Central memory CD8-positive, alpha-beta T cell (primary cell): ENCODE results near the gene FANCC.

Experiments used
- ATAC-seq: fragments of 150-1000 bp; cut with Tn5 transposase; replicated peaks from 2 replicates; pipeline ENCODE4 v1.10.0; 2022; ENCODE audit warnings: mild to moderate bottlenecking, moderate FRiP score, moderate number of reproducible peaks; ENCODE audit not compliant: poor library complexity, severe bottlenecking; ENCODE audit errors: extremely low read depth
- DNase-seq, 2 donors: peaks; one replicate each; pipeline ENCODE4 v3.0.0; 2021; ENCODE audit warnings: low spot score in 2 of 2
- H3K27ac Mint-ChIP-seq: one replicate; pipeline ENCODE4 v1.8.0; 2022; ENCODE audit warnings: low read depth, mild to moderate bottlenecking, moderate library complexity, mixed read lengths
- H3K27me3 Mint-ChIP-seq: one replicate; pipeline ENCODE4 v1.8.0; 2022; ENCODE audit warnings: mixed read lengths
- H3K36me3 Mint-ChIP-seq: one replicate; pipeline ENCODE4 v1.8.0; 2022; ENCODE audit warnings: mild to moderate bottlenecking, moderate library complexity, mixed read lengths; ENCODE audit not compliant: insufficient read depth
- H3K4me1 Mint-ChIP-seq: one replicate; pipeline ENCODE4 v1.8.0; 2022; ENCODE audit warnings: mixed read lengths
- H3K4me3 Mint-ChIP-seq: one replicate; pipeline ENCODE4 v1.8.0; 2022; ENCODE audit warnings: mild to moderate bottlenecking, moderate library complexity, mixed read lengths
- H3K9me3 Mint-ChIP-seq: one replicate; pipeline ENCODE4 v1.8.0; 2022; ENCODE audit warnings: mixed read lengths

The FANCC gene

DNA sequence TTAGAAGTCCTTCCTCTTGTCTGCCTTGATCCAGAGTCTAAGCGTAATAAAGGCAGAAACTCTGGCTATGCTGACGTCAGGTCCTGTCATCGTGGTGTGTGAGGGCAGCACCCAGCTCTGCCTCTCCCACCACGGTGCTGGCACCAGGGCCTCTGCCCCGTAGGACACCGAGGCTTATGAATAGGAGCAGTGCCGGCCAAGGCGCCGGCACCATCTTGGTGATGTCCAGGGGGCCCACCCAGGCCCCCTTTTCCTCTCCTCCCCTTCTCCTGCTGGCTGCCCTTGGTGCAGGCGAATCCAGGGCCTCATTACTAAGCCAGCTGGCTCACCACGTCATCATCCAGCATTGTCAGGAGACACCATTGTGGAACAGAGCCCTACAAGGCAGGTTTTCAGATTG lies 252.3 kb downstream of the FANCC start:
- Mint-ChIP-seq H3K27me3 (no peaks in the 10 kb centered on the region), H3K27ac (no peak overlapping the region), H3K4me1 (no peaks in the 10 kb centered on the region), H3K4me3 (no peak overlapping the region), H3K9me3 (no peaks in the 10 kb centered on the region), H3K36me3 (peaks cover 1% of the 10 kb centered on the region)
- ATAC-seq (no peak), DNase-seq (no peak)

DNA sequence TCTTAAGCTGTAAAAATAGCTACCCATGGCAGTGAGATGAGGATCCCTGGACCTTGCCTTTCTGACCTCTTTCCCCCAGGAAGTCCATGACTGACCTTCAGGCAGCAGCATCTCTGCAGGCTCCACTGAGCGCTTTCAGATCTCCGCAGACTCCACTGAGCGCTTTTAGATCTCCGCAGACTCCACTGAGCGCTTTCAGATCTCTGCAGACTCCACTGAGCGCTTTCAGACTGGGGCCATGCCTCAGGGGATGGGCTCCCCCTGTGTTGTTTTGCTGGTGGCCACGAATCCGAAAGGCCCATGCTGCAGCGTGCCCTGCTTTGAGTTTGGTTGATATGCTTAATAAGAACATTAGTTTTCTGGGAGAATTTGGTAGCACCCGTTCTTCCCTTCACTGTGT lies 254.2 kb downstream of the FANCC start:
- DNase-seq (no peak), ATAC-seq (no peak)
- no peaks in the 10 kb centered on the region for H3K4me1 Mint-ChIP-seq
- H3K4me3 Mint-ChIP-seq: no peak overlapping the region
- H3K36me3 Mint-ChIP-seq: peaks cover 1% of the 10 kb centered on the region
- H3K27ac Mint-ChIP-seq: no peak overlapping the region
- no peaks in the 10 kb centered on the region for H3K9me3 Mint-ChIP-seq
- no peaks in the 10 kb centered on the region for H3K27me3 Mint-ChIP-seq

DNA sequence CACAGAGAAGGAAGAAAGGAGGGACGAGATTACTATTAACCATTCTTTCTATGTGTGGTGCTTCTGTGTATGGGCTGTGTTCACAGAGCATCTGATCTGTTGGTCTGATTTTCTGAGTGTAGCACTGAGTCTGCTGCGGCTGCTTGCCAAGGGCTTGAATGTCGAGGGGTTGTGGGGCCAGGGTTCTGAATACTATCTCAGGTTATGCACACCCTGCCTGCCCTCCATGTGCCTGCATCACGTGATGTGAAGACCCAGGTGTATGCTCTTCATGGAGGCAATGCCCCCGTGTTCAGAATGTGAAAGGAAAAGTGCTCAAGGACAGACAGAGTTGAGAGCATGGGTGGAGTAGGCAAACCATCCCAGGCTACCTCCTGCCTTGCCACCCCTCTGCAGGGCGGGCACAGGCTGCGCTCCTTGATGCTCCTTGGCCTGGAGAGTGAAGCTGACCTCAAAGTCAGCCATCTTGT lies 254.9 kb downstream of the FANCC start:
- H3K4me3 Mint-ChIP-seq: no peak overlapping the region
- no peak overlapping the region for H3K27ac Mint-ChIP-seq
- ATAC-seq (no peak), DNase-seq (no peak)
- H3K4me1 Mint-ChIP-seq: no peaks in the 10 kb centered on the region
- peaks cover 1% of the 10 kb centered on the region for H3K36me3 Mint-ChIP-seq
- no peaks in the 10 kb centered on the region for H3K27me3 Mint-ChIP-seq
- H3K9me3 Mint-ChIP-seq: no peaks in the 10 kb centered on the region

DNA sequence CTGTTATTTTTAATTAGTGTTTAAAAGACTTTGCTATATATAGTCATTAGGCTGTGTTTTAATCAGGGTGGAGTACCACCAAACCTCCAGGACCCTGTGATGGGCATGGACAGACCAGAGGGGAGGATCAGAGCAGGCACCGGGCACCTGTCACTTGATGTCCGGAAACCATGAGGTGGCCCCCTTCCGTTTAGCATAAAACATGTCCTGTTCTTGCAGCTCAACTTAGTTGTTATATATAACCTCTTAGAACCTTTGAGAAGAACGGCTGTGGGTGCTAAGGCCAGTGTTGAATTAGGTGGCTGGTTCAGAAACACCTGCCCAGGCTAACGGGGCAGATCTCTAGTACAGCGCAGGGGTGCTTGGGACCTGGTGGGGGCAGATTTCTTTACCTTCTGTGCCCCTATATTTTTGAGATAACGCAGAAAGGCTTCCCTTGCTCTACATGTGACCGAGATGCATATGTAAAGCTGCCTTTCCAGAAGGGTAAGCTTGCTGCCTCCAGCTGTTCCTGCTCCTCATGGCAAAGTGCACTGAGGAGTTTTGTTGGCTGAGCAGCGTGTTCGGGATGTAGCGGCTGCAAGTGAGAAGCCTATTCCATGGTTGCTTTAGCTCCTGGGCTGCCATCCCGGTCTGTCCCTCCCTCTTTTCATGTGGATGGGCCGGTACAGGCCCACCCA lies 255.5 kb downstream of the FANCC start:
- H3K27ac Mint-ChIP-seq: no peak overlapping the region
- ATAC-seq (no peak), DNase-seq (no peak)
- no peak overlapping the region for H3K4me3 Mint-ChIP-seq
- H3K36me3 Mint-ChIP-seq: peaks cover 1% of the 10 kb centered on the region
- no peaks in the 10 kb centered on the region for H3K27me3 Mint-ChIP-seq
- H3K9me3 Mint-ChIP-seq: no peaks in the 10 kb centered on the region
- H3K4me1 Mint-ChIP-seq: no peaks in the 10 kb centered on the region

DNA sequence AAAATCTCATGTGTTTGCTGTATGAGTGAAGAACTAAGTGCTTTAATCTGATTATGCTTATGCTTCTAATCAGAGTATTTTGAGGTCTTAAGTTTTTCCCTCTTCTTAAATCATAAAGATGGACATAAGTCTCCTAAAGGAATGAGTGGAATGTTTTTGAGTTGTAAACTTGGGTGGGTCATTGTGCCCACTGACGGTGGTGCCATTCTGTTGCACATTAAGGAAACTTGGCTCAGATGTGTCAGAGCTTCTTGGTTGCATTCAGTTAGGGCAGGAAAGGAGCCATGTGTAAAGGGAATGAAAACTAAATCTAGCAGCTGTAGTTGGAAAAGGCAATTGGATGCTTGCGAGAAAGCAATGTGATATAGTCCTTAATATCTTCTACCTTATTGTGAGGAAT lies 256.6 kb downstream of the FANCC start:
- Mint-ChIP-seq H3K4me1 (no peaks in the 10 kb centered on the region), H3K27ac (no peak overlapping the region), H3K9me3 (no peaks in the 10 kb centered on the region), H3K27me3 (no peaks in the 10 kb centered on the region), H3K36me3 (peaks cover 1% of the 10 kb centered on the region), H3K4me3 (no peak overlapping the region)
- ATAC-seq (no peak), DNase-seq (no peak)

DNA sequence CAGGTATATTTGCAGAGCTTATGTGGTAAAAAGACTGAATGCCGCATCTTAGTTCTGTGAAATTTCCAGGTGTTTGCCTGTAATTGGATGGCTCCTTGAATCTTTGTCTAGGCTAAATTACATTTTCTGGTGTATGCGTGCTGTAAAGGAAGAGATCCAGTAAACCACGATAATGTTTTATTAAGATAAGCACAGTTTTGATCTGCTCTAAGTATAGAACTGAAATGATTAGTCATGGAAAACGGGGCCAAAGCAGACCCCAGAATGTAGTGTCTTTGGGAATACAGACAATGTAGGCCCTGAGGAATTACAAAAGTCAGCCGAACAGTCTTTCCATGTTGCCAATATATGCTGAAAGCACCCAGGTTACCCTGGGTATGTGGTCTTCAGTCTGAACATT lies 257.3 kb downstream of the FANCC start:
- Mint-ChIP-seq H3K9me3 (no peaks in the 10 kb centered on the region), H3K36me3 (peaks cover 1% of the 10 kb centered on the region), H3K27me3 (no peaks in the 10 kb centered on the region), H3K4me3 (no peak overlapping the region), H3K4me1 (no peaks in the 10 kb centered on the region), H3K27ac (no peak overlapping the region)
- DNase-seq: no peak
- no peak for ATAC-seq

DNA sequence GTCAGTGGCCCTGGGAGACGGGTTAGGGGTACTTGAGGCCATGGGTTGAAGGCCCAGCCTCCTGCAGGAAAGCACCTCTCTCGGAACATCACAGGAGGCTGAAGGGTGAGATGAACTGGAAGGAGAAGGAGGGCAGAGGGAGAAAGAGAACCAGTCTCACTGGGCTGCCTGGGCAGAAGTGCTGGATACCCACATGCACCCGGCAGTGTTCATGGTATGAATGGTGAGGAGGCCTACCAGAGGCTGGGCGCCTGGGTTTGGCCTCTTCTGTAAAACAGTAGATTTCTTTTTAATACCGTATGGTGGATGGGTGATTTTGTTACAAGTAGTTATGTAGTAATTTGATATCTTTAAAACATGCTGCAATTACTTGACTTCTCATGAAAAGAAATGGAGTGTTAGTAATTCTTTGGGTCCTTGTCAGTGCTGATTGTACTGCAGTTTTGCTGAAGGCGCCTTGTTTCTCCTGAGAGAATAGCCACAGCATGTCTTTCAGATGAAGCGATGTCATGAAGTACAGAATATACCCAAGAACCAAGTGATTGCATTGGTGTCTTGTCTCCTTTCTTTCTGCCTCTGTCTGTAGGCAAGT lies 258.6 kb downstream of the FANCC start:
- no peaks in the 10 kb centered on the region for H3K4me1 Mint-ChIP-seq
- H3K27ac Mint-ChIP-seq: no peak overlapping the region
- no peak for DNase-seq
- no peaks in the 10 kb centered on the region for H3K36me3 Mint-ChIP-seq
- ATAC-seq: no peak
- H3K27me3 Mint-ChIP-seq: no peaks in the 10 kb centered on the region
- H3K9me3 Mint-ChIP-seq: no peaks in the 10 kb centered on the region
- H3K4me3 Mint-ChIP-seq: no peak overlapping the region

DNA sequence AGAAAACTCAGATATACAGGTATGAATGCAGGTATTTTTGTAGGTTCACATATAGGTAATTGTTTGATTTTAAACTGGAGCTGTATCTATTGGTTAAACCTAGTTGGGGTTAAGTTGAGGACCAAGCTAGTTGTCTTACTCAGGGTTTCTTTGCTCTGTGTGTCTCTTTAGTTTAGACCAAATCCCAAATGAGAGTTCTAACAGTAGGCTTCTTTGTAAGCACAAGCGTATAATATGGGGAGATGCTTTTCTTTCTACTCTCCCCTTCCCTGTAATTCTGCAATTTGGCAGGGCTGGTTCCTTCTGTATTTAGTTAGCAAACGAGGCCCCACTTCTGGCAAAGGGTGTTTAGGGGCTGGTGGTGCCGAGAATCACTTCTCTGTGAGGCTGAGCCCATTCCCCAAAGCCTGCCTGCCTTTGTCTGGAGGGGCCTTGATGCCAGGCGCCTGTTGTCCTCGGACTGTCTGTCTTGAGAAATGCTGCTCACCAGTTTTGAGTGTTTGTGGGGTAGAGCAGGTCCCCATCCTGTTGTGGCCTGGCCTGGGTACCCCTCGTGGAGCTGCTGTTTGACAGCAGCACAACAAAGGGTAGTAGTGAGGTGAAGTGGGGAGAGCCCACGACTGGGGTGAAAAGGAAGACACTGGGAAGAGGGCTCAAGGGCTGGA lies 259.3 kb downstream of the FANCC start:
- ATAC-seq (no peak), DNase-seq (no peak)
- no peaks in the 10 kb centered on the region for H3K27me3 Mint-ChIP-seq
- no peak overlapping the region for H3K4me3 Mint-ChIP-seq
- H3K36me3 Mint-ChIP-seq: no peaks in the 10 kb centered on the region
- no peaks in the 10 kb centered on the region for H3K9me3 Mint-ChIP-seq
- H3K4me1 Mint-ChIP-seq: no peaks in the 10 kb centered on the region
- no peak overlapping the region for H3K27ac Mint-ChIP-seq

DNA sequence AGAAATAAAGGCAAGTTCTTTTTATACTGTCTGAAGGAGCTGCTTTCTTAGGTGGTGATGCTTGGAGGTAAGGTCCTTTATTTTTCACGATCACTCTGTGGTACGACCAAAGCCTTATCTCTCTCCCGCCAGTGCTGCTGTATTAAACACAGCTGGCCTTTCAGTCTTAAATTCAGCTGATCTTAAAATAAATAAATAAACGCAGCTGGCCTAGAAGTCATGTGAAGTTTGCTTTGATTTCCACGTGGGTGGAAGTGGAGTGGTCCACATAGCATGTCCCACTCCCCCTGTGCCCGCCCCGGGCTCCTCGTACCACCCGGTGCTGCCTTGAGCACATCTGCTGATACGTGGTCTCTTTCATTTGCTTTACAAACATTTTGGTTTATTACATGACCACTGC lies 260.4 kb downstream of the FANCC start:
- no peaks in the 10 kb centered on the region for H3K27me3 Mint-ChIP-seq
- ATAC-seq (no peak), DNase-seq (no peak)
- H3K36me3 Mint-ChIP-seq: no peaks in the 10 kb centered on the region
- H3K4me1 Mint-ChIP-seq: no peaks in the 10 kb centered on the region
- H3K9me3 Mint-ChIP-seq: no peaks in the 10 kb centered on the region
- H3K27ac Mint-ChIP-seq: no peak overlapping the region
- no peak overlapping the region for H3K4me3 Mint-ChIP-seq

DNA sequence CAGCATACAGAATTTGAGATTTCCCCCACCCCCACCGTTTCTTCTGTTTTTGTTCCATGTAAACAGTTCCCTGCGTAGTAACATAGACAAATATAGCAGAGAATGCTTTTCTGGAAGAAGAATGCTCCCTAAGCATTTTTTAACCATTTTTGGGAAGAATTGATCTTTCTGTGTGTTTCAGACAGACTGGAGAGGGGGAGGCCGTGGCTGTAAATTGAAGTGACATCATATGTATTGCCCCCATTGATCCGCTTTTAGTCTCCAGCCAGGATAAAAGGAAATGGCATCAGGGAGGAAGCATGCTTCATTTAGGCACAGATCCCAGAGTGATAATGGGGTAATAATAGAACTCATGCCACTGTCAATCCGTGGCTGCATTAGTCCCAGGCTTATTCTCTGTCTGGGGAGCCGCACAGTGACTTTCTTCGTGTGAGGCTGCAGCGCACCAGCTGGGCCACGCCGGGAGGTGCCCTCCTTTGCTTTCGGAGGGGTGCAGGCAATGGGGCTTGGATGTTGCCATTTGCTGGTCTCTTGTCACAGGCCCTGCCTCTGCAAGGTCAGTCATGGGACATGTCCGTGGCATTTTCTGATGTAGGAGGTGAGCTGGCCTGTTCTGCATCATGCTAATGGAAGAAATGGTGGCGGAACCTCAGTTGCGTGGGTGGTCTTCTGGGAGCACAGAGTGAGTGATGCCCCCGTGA lies 261.5 kb downstream of the FANCC start:
- Mint-ChIP-seq H3K4me1 (no peaks in the 10 kb centered on the region), H3K27ac (no peak overlapping the region), H3K9me3 (no peaks in the 10 kb centered on the region), H3K4me3 (no peak overlapping the region), H3K36me3 (no peaks in the 10 kb centered on the region), H3K27me3 (no peaks in the 10 kb centered on the region)
- ATAC-seq (no peak), DNase-seq (no peak)

DNA sequence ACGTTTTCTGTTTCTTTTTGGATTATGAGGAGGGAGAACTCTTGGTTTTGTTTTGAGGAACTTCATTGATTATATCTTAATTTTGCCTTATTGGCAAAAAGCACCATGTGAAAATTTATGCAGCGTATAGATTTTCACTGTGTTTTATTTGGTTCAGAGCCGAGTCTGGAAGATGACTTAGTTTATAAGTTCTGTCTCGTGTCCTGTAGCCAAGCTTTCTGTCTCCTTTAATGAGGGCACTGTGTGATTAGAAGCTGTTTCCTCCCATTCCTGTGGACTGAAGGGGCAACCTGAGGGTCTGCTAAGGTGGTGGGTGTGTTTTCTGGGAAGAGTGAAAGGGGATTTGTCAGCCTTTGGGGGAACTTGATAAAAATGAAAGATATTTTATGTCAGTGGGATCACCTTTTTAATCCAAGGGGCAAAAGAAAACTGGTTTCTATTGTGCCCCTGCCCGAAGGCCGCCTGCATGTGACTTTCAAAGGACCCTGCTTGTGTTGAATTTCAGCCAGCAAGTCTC lies 262.1 kb downstream of the FANCC start:
- Mint-ChIP-seq H3K36me3 (no peaks in the 10 kb centered on the region), H3K27me3 (no peaks in the 10 kb centered on the region), H3K9me3 (no peaks in the 10 kb centered on the region), H3K4me1 (no peaks in the 10 kb centered on the region), H3K27ac (no peak overlapping the region), H3K4me3 (no peak overlapping the region)
- no peak for DNase-seq
- no peak for ATAC-seq

DNA sequence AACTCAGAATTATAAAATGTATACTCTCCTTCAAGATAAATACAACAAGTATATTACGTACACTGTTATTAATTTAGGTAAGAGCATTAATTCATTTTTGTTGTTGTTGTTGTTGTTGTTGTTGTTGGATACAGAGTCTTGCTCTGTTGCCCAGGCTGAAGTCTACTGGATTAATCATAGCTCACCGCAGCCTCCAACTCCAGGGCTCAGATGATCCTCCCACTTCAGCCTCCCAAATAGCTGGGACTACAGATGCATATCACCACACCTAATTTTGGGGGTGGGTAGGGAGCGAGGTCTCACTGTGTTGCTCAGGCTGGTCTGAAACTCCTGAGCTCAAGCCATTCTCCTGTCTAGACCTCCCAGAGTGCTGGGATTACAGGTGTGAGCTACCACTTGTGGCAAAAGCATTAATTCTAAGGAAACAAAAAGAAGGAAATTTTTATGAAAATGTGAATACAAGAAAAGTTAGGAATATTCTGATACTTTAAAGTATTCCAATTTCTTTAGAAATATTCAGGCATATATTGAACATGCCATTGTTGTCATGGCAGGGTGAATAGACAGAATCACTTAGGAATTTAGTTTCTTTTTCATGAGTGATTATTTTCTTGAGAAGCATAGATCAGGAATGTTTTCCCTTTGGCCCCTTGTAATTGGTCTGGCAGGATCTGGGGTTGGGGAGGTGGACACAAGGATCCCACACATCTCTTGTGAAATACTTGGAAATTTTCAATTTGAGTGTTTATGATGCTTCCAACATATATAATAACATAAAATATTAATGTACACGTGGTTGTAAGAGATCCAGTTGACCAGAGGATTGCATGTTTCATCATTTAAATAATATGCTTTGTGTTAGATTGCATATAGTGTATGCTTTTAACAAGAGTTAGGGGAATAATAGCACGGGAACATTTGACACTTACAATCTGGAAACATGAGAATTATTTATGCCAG lies 263.6 kb downstream of the FANCC start:
- no peak overlapping the region for H3K27ac Mint-ChIP-seq
- H3K4me1 Mint-ChIP-seq: peaks cover 1% of the 10 kb centered on the region
- ATAC-seq: no peak
- no peak overlapping the region for H3K4me3 Mint-ChIP-seq
- H3K36me3 Mint-ChIP-seq: no peaks in the 10 kb centered on the region
- H3K27me3 Mint-ChIP-seq: peaks cover 8% of the 10 kb centered on the region
- no peak for DNase-seq
- no peaks in the 10 kb centered on the region for H3K9me3 Mint-ChIP-seq
